Psoas muscle (tissue), 8 donors: Measurements from ENCODE around the gene KCTD4. TPM values are rescaled to one million over a fixed set of nuclear protein-coding genes. Genes with fewer than 3 reads are reported as not detected.

ENCODE experiments used
- ATAC-seq, 4 donors: fragments of 200-7000 bp; cut with Tn5 transposase; one replicate each; pipeline ENCODE4 v1.9.1; 2020; ENCODE audit warnings: moderate library complexity in 3 of 4, mild to moderate bottlenecking in 2 of 4
- DNase-seq, 2 donors: peaks; one replicate each; pipeline ENCODE4 v3.0.0-alpha.2; 2020
- H3K27ac ChIP-seq: fragments of 200-600 bp; one replicate; pipeline ENCODE4 v1.8.0; 2022
- H3K27me3 ChIP-seq, 3 donors: fragments of 200-600 bp in 1 of 3; one replicate each; pipeline versions ENCODE4 v1.6.1 to v1.8.0; 2013 to 2022; ENCODE audit warnings: low read length in 2 of 3, mild to moderate bottlenecking in 2 of 3, moderate library complexity in 1 of 3; ENCODE audit not compliant: insufficient read depth in 3 of 3
- H3K36me3 ChIP-seq, 2 donors: fragments of 200-600 bp in 1 of 2; one replicate each; pipeline versions ENCODE4 v1.6.1 to v1.8.0; 2013 to 2022; ENCODE audit warnings: low read depth in 1 of 2, mild to moderate bottlenecking in 1 of 2, moderate library complexity in 1 of 2; ENCODE audit not compliant: insufficient read depth in 1 of 2
- H3K4me1 ChIP-seq: fragments of 200-600 bp; one replicate; pipeline ENCODE4 v1.8.0; 2022
- H3K4me3 ChIP-seq: fragments of 200-600 bp; one replicate; pipeline ENCODE4 v1.8.0; 2022; ENCODE audit warnings: mild to moderate bottlenecking
- H3K9me3 ChIP-seq: fragments of 200-600 bp; one replicate; pipeline ENCODE4 v1.8.0; 2022
- CTCF ChIP-seq: fragments of 200-600 bp; IDR thresholded peaks from one replicate; pipeline ENCODE4 v1.8.0; 2022; ENCODE audit warnings: antibody characterized with exemption
- WGBS, 3 donors: extraction: QIAGEN DNeasy Blood & Tissue Kit; methylation state at CpG; one replicate each; pipeline versions ENCODE4 v1.1.6 to v1.1.7; 2013; 5-methylcytosine and 5-hydroxymethylcytosine counted together
- intact Hi-C, 2 donors: fragments of 100-400 bp; cut with DNase I; formaldehyde crosslinking; loops; one replicate each; pipeline versions ENCODE4 v1.11.0 to v1.14.2; 2022
- polyA plus RNA-seq, 3 donors: library from polyadenylated mRNA; stranded (reverse); fragments of 200-250 nt; gene quantifications; one replicate each; pipeline ENCODE4 v1.2.3, GENCODE V29; 2013
- total RNA-seq, 4 donors: library from RNA; stranded (reverse); fragmentation: NEBNext Ultra II Directional in 2 of 4; extraction: Animal tissue kit (Norgen Biotek cat#: 25700) in 2 of 4; gene quantifications; one replicate each; pipeline versions ENCODE4 v1.2.1 to v1.2.4, GENCODE V29; 2021 to 2023
- donor health status: healthy with polysubstance abuse.
- donor health status: DM: no; HTN: no; CAD: no; lungs with moderate emphysema.
- donor health status: Bipolar disorder and iron deficiency.
- donor health status: healthy.
- donor health status: DM: yes; HTN: yes; CAD: no.
- donor health status: DM: no; HTN: no; CAD: no.
- donor health status: DM: no; HTN: no; CAD: no.
- donor health status: DM: yes; HTN: yes; CAD: no.

KCTD4 gene
- total and polyA plus RNA-seq, 7 donors = 0.08 TPM; not detected in 6

- intact Hi-C loops = no loop called here
- no peak for TF ChIP-seq CTCF
- no peaks in the 10 kb centered on the region for H3K27me3 ChIP-seq
- H3K36me3 ChIP-seq = peaks cover 0 to 9% of the 10 kb centered on the region in 2 donors
- ATAC-seq (no peak), DNase-seq (no peak)
- 92 to 97% (median 92%) methylated on average over 1 of the region's 1 CpG for WGBS, 3 donors
- peaks cover 2% of the 10 kb centered on the region for H3K4me1 ChIP-seq
- H3K27ac ChIP-seq = no peak overlapping the region
- no peaks in the 10 kb centered on the region for H3K9me3 ChIP-seq
- H3K4me3 ChIP-seq = no peak overlapping the region
These were observed 38.0 kb downstream of the KCTD4 start for GRCh38 chr13:45162821-45163220.

- Histone ChIP-seq H3K4me1 (no peaks in the 10 kb centered on the region), H3K9me3 (no peaks in the 10 kb centered on the region), H3K4me3 (no peak overlapping the region), H3K36me3 (peaks cover 0 to 9% of the 10 kb centered on the region in 2 donors), H3K27me3 (no peaks in the 10 kb centered on the region), H3K27ac (no peak overlapping the region)
- DNase-seq (no peak), ATAC-seq (no peak)
- no peak for TF ChIP-seq CTCF
- intact Hi-C loops = no loop called here
- WGBS, 3 donors = 94 to 100% (median 94%) methylated on average over 1 of the region's 1 CpG
These were observed 38.7 kb downstream of the KCTD4 start for GRCh38 chr13:45162194-45162593.

GRCh38 chr13:45156565-45157361, 44.1 kb downstream of the KCTD4 start:
- Histone ChIP-seq H3K36me3 (peaks cover 0 to 13% of the 10 kb centered on the region in 2 donors), H3K4me1 (no peaks in the 10 kb centered on the region), H3K9me3 (no peaks in the 10 kb centered on the region), H3K27ac (no peak overlapping the region), H3K27me3 (no peaks in the 10 kb centered on the region), H3K4me3 (no peak overlapping the region)
- ATAC-seq (no peak), DNase-seq (no peak)
- no peak for TF ChIP-seq CTCF
- WGBS, 3 donors = 83 to 91% (median 84%) methylated on average over 7 of the region's 7 CpGs
- intact Hi-C loops = no loop called here

- intact Hi-C loops = no loop called here
These were observed 50.9 kb downstream of the KCTD4 start for GRCh38 chr13:45149964-45150363.

More at GRCh38 chr13:45149964-45150363, 50.9 kb downstream of the KCTD4 start:
- Histone ChIP-seq H3K4me1 (no peaks in the 10 kb centered on the region), H3K27ac (no peak overlapping the region), H3K27me3 (no peaks in the 10 kb centered on the region), H3K36me3 (peaks cover 0 to 12% of the 10 kb centered on the region in 2 donors), H3K9me3 (no peaks in the 10 kb centered on the region), H3K4me3 (no peak overlapping the region)
- no peak for ATAC-seq
- 45 to 63% (median 57%) methylated on average over 1 of the region's 1 CpG for WGBS, 3 donors
- DNase-seq = no peak
- no peak for TF ChIP-seq CTCF
